Tibial nerve (tissue), 4 donors: ENCODE data around the gene PREX1.

ENCODE experiments used
- CTCF ChIP-seq, 5 experiments: fragments of 200-600 bp in 3 of 5; fragments of 450-650 bp in 2 of 5; sonication (generic) in 3 of 5; IDR thresholded peaks; one replicate each; pipeline ENCODE4 v1.5.1; 2016 to 2019; ENCODE audit warnings: antibody characterized with exemption in 5 of 5, mild to moderate bottlenecking in 3 of 5, moderate library complexity in 2 of 5
- EP300 ChIP-seq, 2 donors: sonication (generic); formaldehyde crosslinking; IDR thresholded peaks; one replicate each; pipeline ENCODE4 v1.6.1; 2017; ENCODE audit warnings: antibody characterized with exemption in 2 of 2, mild to moderate bottlenecking in 1 of 2
- POLR2A ChIP-seq, 2 donors: fragments of 450-650 bp; IDR thresholded peaks; one replicate each; pipeline ENCODE4 v1.6.1; 2017; ENCODE audit warnings: antibody characterized with exemption in 2 of 2, mild to moderate bottlenecking in 2 of 2, moderate library complexity in 2 of 2

GRCh38 chr20:48850977-48851299, 23.1 kb upstream of the PREX1 start:
- no peak for TF ChIP-seq CTCF (IDR thresholded peaks at IDR 0.05)
- TF ChIP-seq EP300 (IDR thresholded peaks at IDR 0.05): no peak
- no peak for TF ChIP-seq POLR2A (IDR thresholded peaks at IDR 0.05)
